Measurements from ENCODE around the gene MACROD2. TPM values are rescaled to one million over a fixed set of nuclear protein-coding genes. Genes with fewer than 3 reads are reported as not detected.

The MACROD2 gene
- total and polyA plus RNA-seq, 2 of the 4 experiments (the other 2 are of a cell fraction): not detected

DNA sequence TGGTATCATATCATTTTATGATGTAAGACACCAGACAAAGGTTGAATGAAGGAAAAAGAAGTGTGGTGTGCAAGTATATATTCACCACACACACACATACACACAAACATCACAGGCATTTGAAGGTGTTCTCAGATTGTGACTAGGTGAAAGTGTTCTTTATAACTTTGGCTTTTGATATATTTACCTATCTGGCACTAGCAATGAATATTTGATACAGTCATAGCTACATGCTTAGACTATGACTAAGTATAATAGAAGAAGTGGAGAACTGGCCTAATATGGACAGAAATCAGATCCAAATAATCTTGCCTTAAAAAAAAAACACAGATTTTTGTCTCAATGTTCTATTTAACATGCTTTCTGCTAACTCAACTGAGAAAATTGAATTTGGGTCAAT is 1768.0 kb downstream of the MACROD2 start:
- Histone ChIP-seq H3K36me3 (ENCODE audit: control insufficient read depth, insufficient read depth, low read length) (no peaks in the 10 kb centered on the region), H3K27me3 (ENCODE audit: control insufficient read depth, insufficient read depth, low read length) (no peaks in the 10 kb centered on the region), H2BK20ac (ENCODE audit: low read depth, low read length) (no peak overlapping the region), H2BK120ac (ENCODE audit: low read depth, low read length) (no peak overlapping the region), H2BK5ac (ENCODE audit: low read depth, low read length, poor library complexity, severe bottlenecking) (no peak overlapping the region), H4K8ac (ENCODE audit: low read depth in 2 of 2, low read length in 2 of 2) (no peak overlapping the region), H3K18ac (ENCODE audit: low read depth, low read length) (no peak overlapping the region), H3K9me3 (ENCODE audit: control insufficient read depth, insufficient read depth, low read length) (no peaks in the 10 kb centered on the region), H3K9ac (ENCODE audit: low read depth, low read length) (no peak overlapping the region), H2AK5ac (ENCODE audit: low read depth, low read length) (no peak overlapping the region), H3K4me3 (ENCODE audit: insufficient read depth, low read depth, low read length) (no peak overlapping the region), H2AK9ac (replicated peaks; ENCODE audit: low read depth, low read length, poor library complexity) (no peak overlapping the region), H3K56ac (ENCODE audit: extremely low read depth, insufficient read depth, low read length) (no peak overlapping the region), H3K4me2 (ENCODE audit: low read depth, low read length) (no peak overlapping the region), H2AFZ (replicated peaks; ENCODE audit: low read length, poor library complexity) (no peak overlapping the region), H3K23ac (ENCODE audit: low read depth, low read length) (no peak overlapping the region), H3K14ac (replicated peaks; ENCODE audit: low read depth, low read length) (no peak overlapping the region), H4K5ac (ENCODE audit: low read depth, low read length) (no peak overlapping the region), H3K4me1 (ENCODE audit: control insufficient read depth, insufficient read depth, low read length) (no peaks in the 10 kb centered on the region), H4K91ac (ENCODE audit: insufficient read depth, low read depth, low read length) (no peak overlapping the region), H3K9me1 (ENCODE audit: insufficient read depth, low read length) (no peaks in the 10 kb centered on the region), H3K4ac (ENCODE audit: low read depth, low read length) (no peak overlapping the region), H2BK15ac (ENCODE audit: low read depth, low read length) (no peak overlapping the region), H3K79me1 (ENCODE audit: low read depth in 1 of 2, low read length in 2 of 2) (no peaks in the 10 kb centered on the region), H4K20me1 (ENCODE audit: insufficient read depth, low read length) (no peaks in the 10 kb centered on the region), H3K27ac (ENCODE audit: insufficient read depth, low read length) (no peak overlapping the region)
- intact Hi-C loops (cut with micrococcal nuclease): no loop called here
- DNase-seq (peak; percentile 3), ATAC-seq (ENCODE audit: low read depth) (no peak)
- POLR2A ChIA-PET (ENCODE audit: unreplicated experiment): no interaction called here
- dilution Hi-C loops (cut with HindIII; ENCODE audit: low sequenced_read_pairs, unreplicated experiment): no loop called here
- CTCF ChIA-PET: no interaction called here
- TF ChIP-seq NFE2L2 (IDR thresholded peaks at IDR 0.05; ENCODE audit: low read depth, low read length) (no peak), BHLHE40 (IDR thresholded peaks at IDR 0.05; ENCODE audit: low read depth, low read length) (no peak), POLR2A (IDR thresholded peaks at IDR 0.05; ENCODE audit: low read depth, low read length) (no peak), CHD1 (IDR thresholded peaks at IDR 0.05; ENCODE audit: low read depth, low read length) (no peak), MAZ (IDR thresholded peaks at IDR 0.05; ENCODE audit: borderline replicate concordance, low read depth, low read length) (no peak), USF2 (IDR thresholded peaks at IDR 0.05; ENCODE audit: low read depth, low read length) (no peak), RCOR1 (IDR thresholded peaks at IDR 0.05; ENCODE audit: insufficient replicate concordance, low read length) (no peak), RFX5 (IDR thresholded peaks at IDR 0.05; ENCODE audit: low read depth, low read length) (no peak), FOS (IDR thresholded peaks at IDR 0.05; ENCODE audit: low read depth, low read length) (no peak), MAFK (IDR thresholded peaks at IDR 0.05; ENCODE audit: low read depth, low read length) (no peak), MXI1 (IDR thresholded peaks at IDR 0.05; ENCODE audit: borderline replicate concordance, low read depth, low read length) (no peak), SMC3 (IDR thresholded peaks at IDR 0.05; ENCODE audit: low read depth, low read length) (no peak)
- TF ChIP-seq, protein P1, sequence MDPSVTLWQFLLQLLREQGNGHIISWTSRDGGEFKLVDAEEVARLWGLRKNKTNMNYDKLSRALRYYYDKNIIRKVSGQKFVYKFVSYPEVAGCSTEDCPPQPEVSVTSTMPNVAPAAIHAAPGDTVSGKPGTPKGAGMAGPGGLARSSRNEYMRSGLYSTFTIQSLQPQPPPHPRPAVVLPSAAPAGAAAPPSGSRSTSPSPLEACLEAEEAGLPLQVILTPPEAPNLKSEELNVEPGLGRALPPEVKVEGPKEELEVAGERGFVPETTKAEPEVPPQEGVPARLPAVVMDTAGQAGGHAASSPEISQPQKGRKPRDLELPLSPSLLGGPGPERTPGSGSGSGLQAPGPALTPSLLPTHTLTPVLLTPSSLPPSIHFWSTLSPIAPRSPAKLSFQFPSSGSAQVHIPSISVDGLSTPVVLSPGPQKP (IDR thresholded peaks at IDR 0.05; ENCODE audit: borderline replicate concordance, low read depth, low read length): no peak
- TF ChIP-seq, protein P2, sequence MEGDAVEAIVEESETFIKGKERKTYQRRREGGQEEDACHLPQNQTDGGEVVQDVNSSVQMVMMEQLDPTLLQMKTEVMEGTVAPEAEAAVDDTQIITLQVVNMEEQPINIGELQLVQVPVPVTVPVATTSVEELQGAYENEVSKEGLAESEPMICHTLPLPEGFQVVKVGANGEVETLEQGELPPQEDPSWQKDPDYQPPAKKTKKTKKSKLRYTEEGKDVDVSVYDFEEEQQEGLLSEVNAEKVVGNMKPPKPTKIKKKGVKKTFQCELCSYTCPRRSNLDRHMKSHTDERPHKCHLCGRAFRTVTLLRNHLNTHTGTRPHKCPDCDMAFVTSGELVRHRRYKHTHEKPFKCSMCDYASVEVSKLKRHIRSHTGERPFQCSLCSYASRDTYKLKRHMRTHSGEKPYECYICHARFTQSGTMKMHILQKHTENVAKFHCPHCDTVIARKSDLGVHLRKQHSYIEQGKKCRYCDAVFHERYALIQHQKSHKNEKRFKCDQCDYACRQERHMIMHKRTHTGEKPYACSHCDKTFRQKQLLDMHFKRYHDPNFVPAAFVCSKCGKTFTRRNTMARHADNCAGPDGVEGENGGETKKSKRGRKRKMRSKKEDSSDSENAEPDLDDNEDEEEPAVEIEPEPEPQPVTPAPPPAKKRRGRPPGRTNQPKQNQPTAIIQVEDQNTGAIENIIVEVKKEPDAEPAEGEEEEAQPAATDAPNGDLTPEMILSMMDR (conservative IDR thresholded peaks at IDR 0.05; ENCODE audit: low read depth, low read length): no peak
- in situ Hi-C loops (cut with MboI; ENCODE audit: low sequenced_read_pairs): no loop called here
- no TSS peak for BruUV-seq (replicated peaks)

Data from IMR-90 (cell line).